Esophagus muscularis mucosa (tissue), 4 donors: ENCODE results near the gene GRAMD2B. TPM values are rescaled to one million over a fixed set of nuclear protein-coding genes. Genes with fewer than 3 reads are reported as not detected.
"Not testable (repeated sequence)": the region's sequence is repeated elsewhere in the genome, so short reads cannot be mapped to it uniquely, and the experiment has no call there.

Experiments
- DNase-seq: peaks from one replicate; pipeline ENCODE4 v3.0.0-alpha.2; 2017; ENCODE audit errors: extremely low spot score
- H3K27ac ChIP-seq, 4 donors: fragments of 200-600 bp; sonication (generic); replicated peaks in 1 of 4; 1 replicate in 3 of 4; 2 replicates in 1 of 4; pipeline ENCODE4 v1.5.1; 2016 to 2019; ENCODE audit warnings: mild to moderate bottlenecking in 1 of 4
- H3K27me3 ChIP-seq, 4 donors: fragments of 200-600 bp; sonication (generic); one replicate each; pipeline versions ENCODE4 v1.5.1 to v1.6.0; 2016 to 2019
- H3K36me3 ChIP-seq, 4 donors: fragments of 200-600 bp; sonication (generic); one replicate each; pipeline ENCODE4 v1.5.1; 2016 to 2019
- H3K4me1 ChIP-seq, 4 donors: fragments of 200-600 bp; sonication (generic); one replicate each; pipeline ENCODE4 v1.5.1; 2016 to 2019
- H3K4me3 ChIP-seq, 4 donors: fragments of 200-600 bp; sonication (generic); 1 replicate in 2 of 4; 2 replicates in 2 of 4; pipeline ENCODE4 v1.5.1; 2016 to 2019; ENCODE audit warnings: mild to moderate bottlenecking in 4 of 4, moderate library complexity in 1 of 4
- H3K9me3 ChIP-seq, 4 donors: fragments of 200-600 bp; sonication (generic); 1 replicate in 3 of 4; 2 replicates in 1 of 4; pipeline ENCODE4 v1.5.1; 2016 to 2019
- EP300 ChIP-seq: sonication (generic); formaldehyde crosslinking; IDR thresholded peaks from one replicate; pipeline ENCODE4 v1.6.1; 2017; ENCODE audit warnings: antibody characterized with exemption
- POLR2A ChIP-seq: fragments of 450-650 bp; IDR thresholded peaks from one replicate; pipeline ENCODE4 v1.6.1; 2017; ENCODE audit warnings: antibody characterized with exemption, moderate library complexity, mild to moderate bottlenecking, low read depth
- POLR2AphosphoS5 ChIP-seq, 2 donors: sonication (generic); formaldehyde crosslinking; IDR thresholded peaks; one replicate each; pipeline ENCODE4 v1.6.1; 2017; ENCODE audit warnings: antibody characterized with exemption in 2 of 2
- WGBS: methylation state at CpG from one replicate; pipeline ENCODE4 v1.1.5; 2018; 5-methylcytosine and 5-hydroxymethylcytosine counted together
- intact Hi-C: fragments of 100-400 bp; cut with DNase I; formaldehyde crosslinking; loops from one replicate; pipeline ENCODE4 v1.15.1; 2023
- total RNA-seq, 4 donors: library from RNA; depleted of rRNA; stranded (reverse); fragments of >200 nt; gene quantifications; one replicate each; pipeline versions ENCODE4 v1.1.0 to v1.2.1, GENCODE V29; 2016
- TF ChIP-seq, protein P1 (sequence below), 3 experiments: fragments of 200-600 bp in 2 of 3; fragments of 450-650 bp in 1 of 3; sonication (generic) in 2 of 3; IDR thresholded peaks; one replicate each; pipeline ENCODE4 v1.5.1; 2017 to 2019; ENCODE audit warnings: antibody characterized with exemption in 3 of 3, mild to moderate bottlenecking in 2 of 3, moderate library complexity in 1 of 3

The GRAMD2B gene
- total RNA-seq, 4 donors from 2014 or later = 37.9 to 76.5 (median 49.4) TPM

DNA sequence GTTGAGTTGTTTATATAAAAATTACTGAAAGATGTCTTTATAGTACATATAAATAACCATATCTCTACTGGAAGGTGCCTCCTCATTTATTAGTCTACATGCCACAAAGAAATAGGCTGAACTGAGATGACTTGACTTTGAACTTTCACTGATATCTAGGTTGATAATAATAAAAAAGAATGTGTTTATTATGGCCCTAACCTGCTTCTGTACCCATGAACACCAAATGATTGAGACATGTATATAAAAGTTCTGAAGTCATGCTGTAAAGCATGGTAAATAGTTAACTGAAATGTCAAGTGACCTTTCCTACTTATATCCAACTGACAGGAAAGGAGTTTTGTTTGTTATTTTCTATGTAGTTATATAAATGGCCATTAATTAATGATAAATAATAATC lies 33.2 kb upstream of the GRAMD2B start:
- TF ChIP-seq, protein P1, sequence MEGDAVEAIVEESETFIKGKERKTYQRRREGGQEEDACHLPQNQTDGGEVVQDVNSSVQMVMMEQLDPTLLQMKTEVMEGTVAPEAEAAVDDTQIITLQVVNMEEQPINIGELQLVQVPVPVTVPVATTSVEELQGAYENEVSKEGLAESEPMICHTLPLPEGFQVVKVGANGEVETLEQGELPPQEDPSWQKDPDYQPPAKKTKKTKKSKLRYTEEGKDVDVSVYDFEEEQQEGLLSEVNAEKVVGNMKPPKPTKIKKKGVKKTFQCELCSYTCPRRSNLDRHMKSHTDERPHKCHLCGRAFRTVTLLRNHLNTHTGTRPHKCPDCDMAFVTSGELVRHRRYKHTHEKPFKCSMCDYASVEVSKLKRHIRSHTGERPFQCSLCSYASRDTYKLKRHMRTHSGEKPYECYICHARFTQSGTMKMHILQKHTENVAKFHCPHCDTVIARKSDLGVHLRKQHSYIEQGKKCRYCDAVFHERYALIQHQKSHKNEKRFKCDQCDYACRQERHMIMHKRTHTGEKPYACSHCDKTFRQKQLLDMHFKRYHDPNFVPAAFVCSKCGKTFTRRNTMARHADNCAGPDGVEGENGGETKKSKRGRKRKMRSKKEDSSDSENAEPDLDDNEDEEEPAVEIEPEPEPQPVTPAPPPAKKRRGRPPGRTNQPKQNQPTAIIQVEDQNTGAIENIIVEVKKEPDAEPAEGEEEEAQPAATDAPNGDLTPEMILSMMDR (IDR thresholded peaks at IDR 0.05) = no peak
- TF ChIP-seq POLR2AphosphoS5 (IDR thresholded peaks at IDR 0.05) = no peak
- no peak for TF ChIP-seq EP300
- TF ChIP-seq POLR2A = no peak
- Histone ChIP-seq H3K4me1 (peaks cover 9 to 38% (median 31%) of the 10 kb centered on the region in 4 donors), H3K4me3 (no peak overlapping the region), H3K27me3 (no peaks in the 10 kb centered on the region), H3K27ac (no peak overlapping the region), H3K36me3 (no peaks in the 10 kb centered on the region), H3K9me3 (no peaks in the 10 kb centered on the region)
- no peak for DNase-seq
- intact Hi-C loops = no loop called here

DNA sequence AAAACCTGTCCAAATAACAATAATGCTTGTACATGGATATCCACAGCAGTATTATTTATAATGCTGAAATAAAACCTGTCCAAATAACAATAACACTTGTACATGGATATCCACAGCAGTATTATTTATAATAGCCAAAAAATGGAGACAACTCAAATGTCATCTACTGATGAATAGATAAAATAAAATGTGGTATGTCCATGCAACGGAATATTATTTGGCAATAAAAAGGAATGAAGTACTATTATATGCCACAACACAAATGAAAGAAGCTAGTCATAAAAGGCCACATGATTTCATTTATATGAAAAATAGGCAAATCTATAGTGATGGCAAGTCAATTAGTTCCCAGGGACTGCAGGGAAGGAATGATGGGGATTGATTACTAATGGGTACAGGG lies 31.8 kb upstream of the GRAMD2B start:
- Histone ChIP-seq H3K4me1 (peaks cover 0 to 27% (median 18%) of the 10 kb centered on the region in 4 donors), H3K36me3 (no peaks in the 10 kb centered on the region), H3K4me3 (no peak overlapping the region), H3K27ac (no peak overlapping the region), H3K9me3 (no peaks in the 10 kb centered on the region), H3K27me3 (no peaks in the 10 kb centered on the region)
- no peak for DNase-seq
- intact Hi-C loops = no loop called here
- TF ChIP-seq POLR2AphosphoS5 (IDR thresholded peaks at IDR 0.05) (no peak), EP300 (no peak), POLR2A (no peak)
- TF ChIP-seq, protein P1 (IDR thresholded peaks at IDR 0.05) = no peak
- WGBS = 90% methylated on average over 1 of the region's 1 CpG

DNA sequence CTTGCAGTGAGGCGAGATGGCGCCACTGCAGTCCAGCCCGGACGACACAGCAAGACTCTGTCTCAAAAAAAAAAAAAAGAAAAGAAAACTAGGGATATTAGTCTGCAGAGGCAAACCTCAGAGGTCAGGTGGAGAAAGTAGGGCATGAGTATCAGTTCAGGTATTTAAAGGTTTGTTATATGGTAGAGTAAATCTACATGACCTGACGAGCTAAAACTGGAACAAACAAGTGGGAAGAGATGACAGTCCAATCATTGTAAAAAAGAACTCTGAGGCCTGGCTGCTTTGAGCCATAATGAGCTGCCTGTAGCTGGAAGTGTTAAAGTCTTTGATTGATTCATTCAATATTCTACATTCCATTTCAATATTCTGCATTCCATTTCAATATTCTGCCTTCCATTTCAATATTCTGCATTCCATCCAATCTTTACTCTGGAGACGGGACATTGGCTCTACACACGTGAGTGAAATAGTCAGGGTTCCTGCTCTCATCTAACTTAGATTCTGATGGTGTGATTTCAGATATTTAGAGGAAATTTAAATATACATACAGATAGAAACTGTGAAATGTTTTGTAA lies 28.9 kb upstream of the GRAMD2B start:
- H3K27me3 ChIP-seq = no peaks in the 10 kb centered on the region
- no peaks in the 10 kb centered on the region for H3K9me3 ChIP-seq
- intact Hi-C loops = no loop called here
- H3K27ac ChIP-seq = no peak overlapping the region
- H3K36me3 ChIP-seq = no peaks in the 10 kb centered on the region
- DNase-seq = no peak
- 76% methylated on average over 7 of the region's 7 CpGs for WGBS
- H3K4me3 ChIP-seq = no peak overlapping the region
- TF ChIP-seq, protein P1 (IDR thresholded peaks at IDR 0.05) = no peak
- TF ChIP-seq POLR2A (no peak), EP300 (no peak)
- H3K4me1 ChIP-seq = peaks cover 0 to 12% (median 3%) of the 10 kb centered on the region in 4 donors

DNA sequence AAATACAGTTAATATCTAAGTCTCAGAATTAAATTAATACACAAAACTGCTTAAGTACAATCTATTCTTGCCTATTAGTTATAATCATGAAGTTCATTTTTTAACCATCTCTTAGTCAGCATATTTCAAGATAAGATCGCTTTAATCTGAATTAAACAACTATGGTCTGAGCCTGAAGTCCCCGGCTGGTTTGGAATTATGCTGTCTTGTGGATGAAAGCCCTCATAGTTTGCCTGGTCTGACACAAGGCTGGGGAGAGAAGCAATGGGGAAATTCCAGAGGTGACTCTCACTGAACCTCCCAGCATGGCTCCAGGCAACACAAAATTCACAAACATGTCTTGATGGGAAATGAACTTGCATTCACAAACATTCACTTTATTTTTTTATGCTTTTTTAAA lies 28.0 kb upstream of the GRAMD2B start:
- Histone ChIP-seq H3K4me1 (peaks cover 0 to 12% (median 3%) of the 10 kb centered on the region in 4 donors), H3K4me3 (no peak overlapping the region), H3K27ac (peak overlapping the region in 2 of 4 donors; percentile 11 to 23), H3K27me3 (no peaks in the 10 kb centered on the region), H3K9me3 (peaks cover 0 to 2% (median 0%) of the 10 kb centered on the region in 4 donors), H3K36me3 (no peaks in the 10 kb centered on the region)
- intact Hi-C loops = no loop called here
- 61% methylated on average over 2 of the region's 2 CpGs for WGBS
- DNase-seq = no peak
- TF ChIP-seq POLR2AphosphoS5 (IDR thresholded peaks at IDR 0.05) = no peak
- TF ChIP-seq, protein P1 (IDR thresholded peaks at IDR 0.05) = no peak

DNA sequence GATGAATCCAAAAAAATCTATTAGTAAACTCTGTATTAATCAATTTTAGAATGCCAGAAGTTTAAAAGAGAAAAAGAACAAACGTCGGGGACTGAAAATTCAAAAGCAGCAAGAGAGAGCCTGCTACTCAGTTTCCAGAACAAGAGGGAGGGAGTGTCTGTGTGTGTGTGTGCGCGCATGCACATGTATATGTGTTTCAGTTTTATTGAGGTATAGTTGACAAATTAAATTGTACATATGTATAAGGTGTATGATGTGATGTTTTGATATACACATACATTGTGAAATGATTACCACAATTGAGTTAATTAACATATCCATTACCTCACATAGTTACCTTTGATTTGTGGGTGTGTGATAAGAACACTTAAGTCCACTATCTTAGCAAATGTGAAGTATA lies 27.6 kb upstream of the GRAMD2B start:
- intact Hi-C loops = no loop called here
- Histone ChIP-seq H3K4me3 (no peak overlapping the region), H3K4me1 (peaks cover 0 to 12% (median 3%) of the 10 kb centered on the region in 4 donors), H3K27me3 (no peaks in the 10 kb centered on the region), H3K27ac (no peak overlapping the region), H3K36me3 (no peaks in the 10 kb centered on the region), H3K9me3 (peaks cover 0 to 6% (median under 1%) of the 10 kb centered on the region in 4 donors)
- TF ChIP-seq POLR2A = no peak
- no peak for TF ChIP-seq EP300
- TF ChIP-seq POLR2AphosphoS5 (IDR thresholded peaks at IDR 0.05) = no peak
- TF ChIP-seq, protein P1 (IDR thresholded peaks at IDR 0.05) = no peak
- WGBS = 83% methylated on average over 4 of the region's 4 CpGs
- DNase-seq = no peak

DNA sequence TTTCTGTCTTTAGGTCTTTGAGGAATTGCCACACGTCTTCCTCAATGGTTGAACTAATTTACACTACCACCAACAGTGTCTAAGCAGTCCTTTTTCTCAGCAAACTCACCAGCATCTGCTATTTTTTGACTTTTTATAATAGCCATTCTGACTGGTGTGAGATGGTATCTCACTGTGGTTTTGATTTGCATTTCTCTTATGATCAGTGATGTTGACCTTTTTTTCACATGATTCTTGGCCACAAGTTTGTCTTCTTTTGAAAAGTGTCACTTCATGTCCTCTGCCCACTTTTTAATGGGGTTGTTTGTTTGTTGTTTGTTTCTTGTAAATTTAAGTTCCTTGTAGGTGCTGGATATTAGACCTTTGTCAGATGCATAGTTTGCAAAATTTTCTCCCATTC lies 26.5 kb upstream of the GRAMD2B start:
- 83% methylated on average over 1 of the region's 1 CpG for WGBS
- H3K9me3 ChIP-seq = peaks cover 0 to 17% (median 7%) of the 10 kb centered on the region in 4 donors
- H3K36me3 ChIP-seq, H3K27ac ChIP-seq, H3K4me3 ChIP-seq, H3K27me3 ChIP-seq, intact Hi-C loops, DNase-seq: not testable (repeated sequence)
- H3K4me1 ChIP-seq = peaks cover 0 to 12% (median 3%) of the 10 kb centered on the region in 4 donors
